H1 (cell line): ENCODE measurements around the gene NPSR1. TPM values are rescaled to one million over a fixed set of nuclear protein-coding genes. Genes with fewer than 3 reads are reported as not detected.
A peak's percentile ranks its signal among the peaks of the same experiment; 100 is the strongest.

Experiments
- CTCF ChIA-PET: fragments of 300-600 bp; sonication (Branson Sonifier 250); formaldehyde crosslinking; loops from one replicate; lab custom pipeline; 2021; ENCODE audit not compliant: partially characterized antibody; lab: Charles Lee
- POLR2A ChIA-PET: fragments of 300-600 bp; sonication (Branson Sonifier 250); formaldehyde crosslinking; loops from one replicate; lab custom pipeline; 2021; ENCODE audit warnings: inconsistent platforms; ENCODE audit not compliant: partially characterized antibody; lab: Charles Lee
- DNase-seq, 2 experiments: peaks; one replicate each; pipeline versions ENCODE4 v3.0.0 to v3.0.0-alpha.2; 2010 to 2022; ENCODE audit warnings: low spot score in 2 of 2, low read depth in 1 of 2, mixed read lengths in 1 of 2
- FAIRE-seq: peaks from 2 replicates; lab custom pipeline; 2011; peaks lifted over from hg19 to GRCh38; lab: Jason Lieb, UNC
- H2AFZ ChIP-seq: 2 replicates; pipeline ENCODE4 v1.8.1; 2012; ENCODE audit warnings: low read length, inconsistent platforms
- H2AK5ac ChIP-seq: 2 replicates; pipeline ENCODE4 v1.6.1; 2013; ENCODE audit warnings: low read depth, low read length
- H2BK120ac ChIP-seq: replicated peaks from 2 replicates; pipeline ENCODE3; 2013; ENCODE audit warnings: low read depth, low read length, inconsistent platforms
- H2BK12ac ChIP-seq: 2 replicates; pipeline ENCODE4 v1.6.1; 2013; ENCODE audit warnings: low read depth, low read length
- H2BK15ac ChIP-seq: 2 replicates; pipeline ENCODE4 v1.6.1; 2013; ENCODE audit warnings: low read length
- H2BK20ac ChIP-seq: 2 replicates; pipeline ENCODE4 v1.6.1; 2013; ENCODE audit warnings: low read length
- H2BK5ac ChIP-seq: 2 replicates; pipeline ENCODE4 v1.6.1; 2013; ENCODE audit warnings: low read depth, low read length
- H3K14ac ChIP-seq: 2 replicates; pipeline ENCODE4 v1.6.1; 2013; ENCODE audit warnings: inconsistent platforms; ENCODE audit not compliant: insufficient read length
- H3K18ac ChIP-seq: 2 replicates; pipeline ENCODE4 v1.6.1; 2013; ENCODE audit warnings: low read length; ENCODE audit errors: extremely low read depth
- H3K23ac ChIP-seq: 2 replicates; pipeline ENCODE4 v1.6.1; 2013; ENCODE audit warnings: inconsistent platforms; ENCODE audit not compliant: insufficient read length
- H3K23me2 ChIP-seq: 2 replicates; pipeline ENCODE4 v1.6.1; 2013; ENCODE audit warnings: low read depth, low read length
- H3K27ac ChIP-seq: 2 replicates; pipeline ENCODE4 v1.6.1; 2011; ENCODE audit warnings: low read depth, low read length, inconsistent platforms
- H3K27me3 ChIP-seq, 4 experiments: replicated peaks in 1 of 4; 1 replicate in 1 of 4; 2 replicates in 3 of 4; pipeline versions ENCODE4 v1.6.1 to v1.8.1; 2011 to 2013; ENCODE audit warnings: low read length in 3 of 4, mild to moderate bottlenecking in 3 of 4, inconsistent platforms in 2 of 4, mixed read lengths in 2 of 4, moderate library complexity in 1 of 4; ENCODE audit not compliant: control insufficient read depth in 3 of 4, insufficient read depth in 3 of 4; ENCODE audit errors: extremely low read depth in 1 of 4
- H3K36me3 ChIP-seq, 4 experiments: 2 replicates each; pipeline versions ENCODE4 v1.6.1 to v1.8.1; 2011 to 2013; ENCODE audit warnings: mild to moderate bottlenecking in 4 of 4, low read length in 3 of 4, moderate library complexity in 2 of 4, control low read depth in 1 of 4, inconsistent platforms in 1 of 4; ENCODE audit not compliant: insufficient read depth in 4 of 4, control insufficient read depth in 2 of 4
- H3K4ac ChIP-seq: replicated peaks from 2 replicates; pipeline ENCODE3; 2013; ENCODE audit warnings: low read length, low read depth, mixed read lengths, inconsistent platforms; ENCODE audit not compliant: insufficient read length
- H3K4me1 ChIP-seq, 4 experiments: replicated peaks in 1 of 4; 1 replicate in 1 of 4; 2 replicates in 3 of 4; pipeline versions ENCODE4 v1.6.1 to v1.8.1; 2011 to 2013; ENCODE audit warnings: low read length in 3 of 4, inconsistent platforms in 2 of 4, mixed read lengths in 1 of 4; ENCODE audit not compliant: insufficient read depth in 4 of 4, control insufficient read depth in 3 of 4
- H3K4me2 ChIP-seq, 2 experiments: 2 replicates each; pipeline versions ENCODE4 v1.6.1 to v1.8.1; 2011 to 2013; ENCODE audit warnings: low read depth in 2 of 2, low read length in 2 of 2, control low read depth in 1 of 2, inconsistent platforms in 1 of 2, mild to moderate bottlenecking in 1 of 2; ENCODE audit not compliant: insufficient read depth in 1 of 2
- H3K4me3 ChIP-seq, 4 experiments: fragments of 200-600, 300-600 bp in 1 of 4; sonication (generic), shearing (Covaris generic), sonication (Bioruptor Twin) in 1 of 4; 2 replicates each; pipeline versions ENCODE4 v1.5.1 to v1.8.1; 2011 to 2016; ENCODE audit warnings: low read length in 4 of 4, low read depth in 3 of 4, control low read depth in 2 of 4, inconsistent platforms in 2 of 4, mild to moderate bottlenecking in 2 of 4, mixed read lengths in 1 of 4, moderate library complexity in 1 of 4; ENCODE audit not compliant: insufficient read depth in 2 of 4; ENCODE audit errors: extremely low read depth in 1 of 4
- H3K56ac ChIP-seq: replicated peaks from 2 replicates; pipeline ENCODE3; 2013; ENCODE audit warnings: low read depth, mild to moderate bottlenecking, mixed read lengths, low read length, inconsistent platforms; ENCODE audit not compliant: insufficient read length
- H3K79me1 ChIP-seq: 2 replicates; pipeline ENCODE4 v1.6.1; 2013; ENCODE audit warnings: low read depth, low read length, control low read depth
- H3K79me2 ChIP-seq, 2 experiments: 2 replicates each; pipeline versions ENCODE4 v1.6.1 to v1.8.1; 2012 to 2013; ENCODE audit warnings: low read length in 2 of 2, mild to moderate bottlenecking in 2 of 2, inconsistent platforms in 1 of 2; ENCODE audit not compliant: insufficient read depth in 2 of 2, control insufficient read depth in 1 of 2
- H3K9ac ChIP-seq, 4 experiments: replicated peaks in 1 of 4; 1 replicate in 1 of 4; 2 replicates in 3 of 4; pipeline versions ENCODE4 v1.6.1 to v1.8.1; 2011 to 2013; ENCODE audit warnings: low read depth in 3 of 4, low read length in 3 of 4, control low read depth in 2 of 4, mild to moderate bottlenecking in 2 of 4, moderate library complexity in 2 of 4, inconsistent platforms in 1 of 4; ENCODE audit errors: extremely low read depth in 1 of 4
- H3K9me3 ChIP-seq, 2 experiments: 2 replicates each; pipeline versions ENCODE4 v1.6.1 to v1.8.1; 2012 to 2013; ENCODE audit warnings: mild to moderate bottlenecking in 2 of 2, moderate library complexity in 2 of 2, control low read depth in 1 of 2, inconsistent platforms in 1 of 2, low read depth in 1 of 2, low read length in 1 of 2, mixed read lengths in 1 of 2; ENCODE audit not compliant: insufficient read depth in 2 of 2
- H4K20me1 ChIP-seq, 2 experiments: replicated peaks in 1 of 2; 2 replicates each; pipeline versions ENCODE3 to v1.8.1; 2011 to 2013; ENCODE audit warnings: inconsistent platforms in 2 of 2, low read length in 2 of 2, mild to moderate bottlenecking in 1 of 2; ENCODE audit not compliant: insufficient read depth in 2 of 2, control insufficient read depth in 1 of 2
- H4K5ac ChIP-seq: 2 replicates; pipeline ENCODE4 v1.6.1; 2013; ENCODE audit warnings: low read length, low read depth, mixed read lengths, inconsistent platforms; ENCODE audit not compliant: insufficient read length
- H4K8ac ChIP-seq: 2 replicates; pipeline ENCODE4 v1.8.0; 2013; ENCODE audit warnings: mild to moderate bottlenecking, moderate library complexity, low read length, inconsistent platforms; ENCODE audit not compliant: insufficient read depth; ENCODE audit errors: extremely low read depth
- H4K91ac ChIP-seq: replicated peaks from 2 replicates; pipeline ENCODE3; 2013; ENCODE audit warnings: low read length, mixed read lengths, inconsistent platforms; ENCODE audit not compliant: insufficient read length
- FOSL1 ChIP-seq: IDR thresholded peaks from 2 replicates; pipeline ENCODE4 v1.6.1; 2011; ENCODE audit warnings: mild to moderate bottlenecking, low read depth, low read length, moderate library complexity; ENCODE audit not compliant: insufficient read depth
- WGBS, 2 experiments: shearing (Covaris generic) in 1 of 2; methylation state at CpG; one replicate each; pipeline versions ENCODE4 v1.1.6 to v1.1.7; 2013 to 2015; ENCODE audit warnings: low lambda C conversion rate in 2 of 2, mixed read lengths in 2 of 2, inconsistent platforms in 1 of 2, low coverage in 1 of 2, missing lambda C conversion rate in 1 of 2; ENCODE audit not compliant: insufficient replicate concordance in 2 of 2, insufficient coverage in 1 of 2, insufficient read length in 1 of 2; ENCODE audit errors: extremely low coverage in 1 of 2, missing lambda C conversion rate in 1 of 2; 5-methylcytosine and 5-hydroxymethylcytosine counted together
- polyA plus RNA-seq, 7 experiments: library from polyadenylated mRNA; depleted of rRNA in 3 of 7; stranded (reverse) in 5 of 7; unstranded in 2 of 7; fragments of >200 nt in 5 of 7; fragments of 200-250 nt in 2 of 7; gene quantifications; 1 replicate in 5 of 7; 2 replicates in 1 of 7; 4 replicates in 1 of 7; pipeline versions ENCODE4 v1.2.1 to v1.2.3, GENCODE V29; 2011 to 2013; ENCODE audit warnings: missing spikeins in 2 of 7, mixed read lengths in 2 of 7
- total RNA-seq: library from RNA; stranded (reverse); fragmentation: NEBNext Ultra II Directional; extraction: Animal tissue kit (Norgen Biotek cat#: 25700); gene quantifications from 2 replicates; pipeline ENCODE4 v1.2.1, GENCODE V29; 2021
- TF ChIP-seq, protein P1 (sequence below), 3 experiments: IDR thresholded peaks; 1 replicate in 2 of 3; 2 replicates in 1 of 3; pipeline versions ENCODE4 v1.5.1 to v1.6.1; 2011; ENCODE audit warnings: low read length in 3 of 3, mild to moderate bottlenecking in 3 of 3, inconsistent platforms in 2 of 3, low read depth in 1 of 3, moderate library complexity in 1 of 3; ENCODE audit not compliant: insufficient read depth in 1 of 3; ENCODE audit errors: control extremely low read depth in 1 of 3

The NPSR1 gene
- total and polyA plus RNA-seq, 2 of the 8 experiments (the other 6 are each of a cell fraction or from before 2014, with no cell fraction given) = not detected

DNA sequence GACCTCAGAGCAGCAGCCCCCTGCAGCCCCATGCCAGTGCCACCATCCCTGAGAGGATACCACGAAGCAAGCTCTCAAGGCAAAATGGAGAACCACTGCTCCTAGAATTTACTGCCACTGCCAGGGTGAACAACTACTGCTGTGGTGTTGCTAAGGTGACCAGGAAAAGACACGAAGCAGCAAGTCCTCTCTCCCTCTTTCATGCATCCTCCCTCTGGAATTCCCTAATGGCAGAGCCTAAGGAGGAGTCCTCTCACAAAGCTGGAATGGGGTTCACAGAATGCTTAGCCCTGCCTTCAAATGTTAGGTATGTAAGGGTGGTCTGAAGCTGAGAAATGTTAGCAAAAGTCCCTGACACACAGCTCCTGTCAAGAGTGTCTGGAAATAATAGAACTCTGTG is 35.8 kb upstream of the NPSR1 start:
- Histone ChIP-seq H2BK15ac (no peak overlapping the region), H3K4ac (no peak overlapping the region), H3K79me1 (no peaks in the 10 kb centered on the region), H3K18ac (no peak overlapping the region), H3K23me2 (no peaks in the 10 kb centered on the region), H4K5ac (no peak overlapping the region), H2BK5ac (no peak overlapping the region), H3K56ac (no peak overlapping the region), H3K23ac (no peak overlapping the region), H2AFZ (0 out of 2 replicates have a peak overlapping the region, but pooled peaks have one; percentile 40), H2AK5ac (no peak overlapping the region), H3K4me2 (no peak overlapping the region), H2BK20ac (no peak overlapping the region), H3K14ac (no peak overlapping the region), H4K91ac (no peak overlapping the region), H3K9me3 (no peaks in the 10 kb centered on the region), H3K4me1 (0 out of 7 replicates have a peak, but pooled peaks cover 0 to 2% (median 0%) of the 10 kb centered on the region in 4 experiments), H3K9ac (no peak overlapping the region), H2BK12ac (no peak overlapping the region), H3K79me2 (no peaks in the 10 kb centered on the region), H2BK120ac (no peak overlapping the region), H4K20me1 (no peaks in the 10 kb centered on the region), H3K4me3 (no peak overlapping the region), H4K8ac (no peak overlapping the region), H3K27me3 (no peaks in the 10 kb centered on the region), H3K27ac (no peak overlapping the region), H3K36me3 (no peaks in the 10 kb centered on the region)
- TF ChIP-seq, protein P1, sequence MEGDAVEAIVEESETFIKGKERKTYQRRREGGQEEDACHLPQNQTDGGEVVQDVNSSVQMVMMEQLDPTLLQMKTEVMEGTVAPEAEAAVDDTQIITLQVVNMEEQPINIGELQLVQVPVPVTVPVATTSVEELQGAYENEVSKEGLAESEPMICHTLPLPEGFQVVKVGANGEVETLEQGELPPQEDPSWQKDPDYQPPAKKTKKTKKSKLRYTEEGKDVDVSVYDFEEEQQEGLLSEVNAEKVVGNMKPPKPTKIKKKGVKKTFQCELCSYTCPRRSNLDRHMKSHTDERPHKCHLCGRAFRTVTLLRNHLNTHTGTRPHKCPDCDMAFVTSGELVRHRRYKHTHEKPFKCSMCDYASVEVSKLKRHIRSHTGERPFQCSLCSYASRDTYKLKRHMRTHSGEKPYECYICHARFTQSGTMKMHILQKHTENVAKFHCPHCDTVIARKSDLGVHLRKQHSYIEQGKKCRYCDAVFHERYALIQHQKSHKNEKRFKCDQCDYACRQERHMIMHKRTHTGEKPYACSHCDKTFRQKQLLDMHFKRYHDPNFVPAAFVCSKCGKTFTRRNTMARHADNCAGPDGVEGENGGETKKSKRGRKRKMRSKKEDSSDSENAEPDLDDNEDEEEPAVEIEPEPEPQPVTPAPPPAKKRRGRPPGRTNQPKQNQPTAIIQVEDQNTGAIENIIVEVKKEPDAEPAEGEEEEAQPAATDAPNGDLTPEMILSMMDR (IDR thresholded peaks at IDR 0.05; ENCODE audit: control extremely low read depth in 1 of 3, insufficient read depth in 1 of 3, low read depth in 1 of 3, low read length in 3 of 3) = no peak
- TF ChIP-seq FOSL1 = no peak
- CTCF ChIA-PET = interaction anchor here (1.1 to 1.2 kb wide), 2 partner anchors 505 to 535 kb away, joined by 3 read pairs; no protein-coding TSS in a partner anchor
- POLR2A ChIA-PET = no interaction called here
- DNase-seq (no peak), FAIRE-seq (no peak)
- 73% methylated on average over 2 of the region's 2 CpGs; no CpG with 5 or more reads in 1 of the 2 experiments for WGBS, 2 experiments
